LNCaP clone FGC (cell line): ENCODE measurements around the gene CFAP100.
A peak's percentile ranks its signal among the peaks of the same experiment; 100 is the strongest.

Experiments
- DNase-seq: peaks from one replicate; pipeline ENCODE4 v3.0.0-alpha.2; 2011; ENCODE audit warnings: low read depth
- H3K4me3 ChIP-seq: 2 replicates; pipeline ENCODE4 v1.5.1; 2011; ENCODE audit warnings: mild to moderate bottlenecking, low read depth, low read length, control low read depth
- TF ChIP-seq, protein P1 (sequence below): IDR thresholded peaks from 2 replicates; pipeline ENCODE4 v1.5.1; 2012; ENCODE audit warnings: mild to moderate bottlenecking; ENCODE audit not compliant: control insufficient read depth, insufficient read depth; ENCODE audit errors: extremely low read depth

Gene CFAP100

DNA sequence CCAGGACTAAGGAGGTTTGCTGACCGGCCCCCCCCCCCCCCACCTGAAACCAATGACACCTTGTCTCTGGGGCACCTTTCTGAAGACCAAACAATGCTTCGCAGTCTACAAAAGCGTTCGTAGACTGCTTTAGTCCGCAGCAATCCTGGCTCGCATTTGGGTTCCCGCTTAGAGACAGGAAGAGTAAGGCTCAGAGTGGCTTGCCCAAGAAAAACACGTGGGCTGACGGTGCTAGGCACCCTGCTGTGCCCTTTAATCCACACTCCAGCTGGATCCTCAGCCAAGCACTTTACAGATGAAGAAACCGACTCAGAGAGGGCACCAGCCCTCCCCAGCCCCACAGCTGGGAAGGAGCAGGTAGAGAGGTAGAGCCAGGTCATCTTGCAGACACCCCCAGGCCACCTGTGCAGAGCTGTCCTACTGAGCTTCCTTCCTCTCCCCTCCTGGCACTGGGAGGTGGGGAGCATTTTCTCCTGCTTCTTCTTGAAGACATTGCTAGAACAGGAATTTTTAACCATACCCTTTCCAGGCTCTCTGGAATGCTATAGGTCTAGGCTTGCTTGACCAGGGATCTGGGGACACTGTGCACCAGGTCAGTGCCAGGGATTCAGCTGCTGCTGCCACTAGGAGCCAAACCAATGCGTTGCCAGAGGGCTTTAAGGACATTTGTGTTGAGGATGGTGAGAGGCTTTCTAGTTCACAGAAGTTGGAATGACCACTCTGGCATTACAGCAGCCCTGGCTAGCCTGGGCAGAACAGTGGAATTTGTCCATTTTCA lies 36.5 kb upstream of the CFAP100 start:
- TF ChIP-seq, protein P1, sequence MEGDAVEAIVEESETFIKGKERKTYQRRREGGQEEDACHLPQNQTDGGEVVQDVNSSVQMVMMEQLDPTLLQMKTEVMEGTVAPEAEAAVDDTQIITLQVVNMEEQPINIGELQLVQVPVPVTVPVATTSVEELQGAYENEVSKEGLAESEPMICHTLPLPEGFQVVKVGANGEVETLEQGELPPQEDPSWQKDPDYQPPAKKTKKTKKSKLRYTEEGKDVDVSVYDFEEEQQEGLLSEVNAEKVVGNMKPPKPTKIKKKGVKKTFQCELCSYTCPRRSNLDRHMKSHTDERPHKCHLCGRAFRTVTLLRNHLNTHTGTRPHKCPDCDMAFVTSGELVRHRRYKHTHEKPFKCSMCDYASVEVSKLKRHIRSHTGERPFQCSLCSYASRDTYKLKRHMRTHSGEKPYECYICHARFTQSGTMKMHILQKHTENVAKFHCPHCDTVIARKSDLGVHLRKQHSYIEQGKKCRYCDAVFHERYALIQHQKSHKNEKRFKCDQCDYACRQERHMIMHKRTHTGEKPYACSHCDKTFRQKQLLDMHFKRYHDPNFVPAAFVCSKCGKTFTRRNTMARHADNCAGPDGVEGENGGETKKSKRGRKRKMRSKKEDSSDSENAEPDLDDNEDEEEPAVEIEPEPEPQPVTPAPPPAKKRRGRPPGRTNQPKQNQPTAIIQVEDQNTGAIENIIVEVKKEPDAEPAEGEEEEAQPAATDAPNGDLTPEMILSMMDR = no peak

DNA sequence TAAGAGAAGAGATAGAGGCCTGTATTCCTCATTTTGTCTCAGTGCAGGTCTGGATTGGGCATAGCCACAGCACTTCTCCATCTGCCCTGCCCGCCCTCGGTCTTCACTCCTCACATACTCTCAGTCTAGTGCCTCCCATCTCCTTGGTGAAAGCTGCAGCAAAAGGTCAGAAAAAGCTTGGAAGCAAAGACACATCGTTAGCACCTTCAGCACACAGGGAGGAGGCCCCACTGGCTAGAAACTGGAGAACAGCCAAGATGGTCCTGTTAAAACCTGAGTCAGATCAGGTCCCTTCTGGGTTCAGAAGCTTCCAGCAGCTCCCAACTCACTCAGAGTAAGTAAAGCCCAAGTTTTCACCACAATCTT lies 35.9 kb upstream of the CFAP100 start:
- no peak overlapping the region for H3K4me3 ChIP-seq
- TF ChIP-seq, protein P1 = no peak

More for the DNA sequence above, 36.5 kb upstream of the CFAP100 start:
- peak overlapping the region; percentile 73 for H3K4me3 ChIP-seq
- DNase-seq = peak; percentile 31

DNA sequence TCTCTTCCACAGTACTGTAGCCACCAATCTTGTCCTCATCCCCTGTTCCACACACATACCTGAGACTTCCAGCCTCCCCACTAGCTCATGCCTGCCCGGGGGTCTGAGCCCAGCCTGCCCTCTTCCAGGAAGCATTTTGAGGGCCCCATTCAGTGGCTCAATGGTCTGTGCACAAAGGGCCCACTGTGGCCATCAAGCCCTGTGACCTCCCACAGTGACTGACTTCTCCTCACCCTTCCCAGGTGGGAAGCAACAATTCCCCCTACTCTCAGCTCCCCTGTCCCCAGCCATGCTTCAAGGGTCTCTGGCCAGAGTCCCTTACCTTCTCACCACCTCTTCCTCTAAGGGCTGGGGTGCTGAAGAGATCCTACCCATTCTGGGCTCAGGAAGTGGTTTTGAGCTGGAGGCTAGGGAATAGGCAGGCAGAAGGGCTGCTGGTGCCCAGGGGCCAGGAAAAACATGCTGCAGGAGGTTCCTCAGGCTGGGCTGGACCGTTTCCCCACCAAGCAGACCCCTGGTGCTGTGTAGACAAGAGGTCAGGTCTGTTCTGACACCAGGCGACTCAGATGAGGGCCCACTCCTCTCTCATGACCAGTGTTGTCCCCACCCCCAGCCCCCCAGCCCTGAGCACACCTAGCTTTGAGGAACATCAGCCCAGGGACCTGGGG lies 34.5 kb upstream of the CFAP100 start:
- no peak for DNase-seq
- TF ChIP-seq, protein P1 = no peak

More for the DNA sequence above, 35.9 kb upstream of the CFAP100 start:
- DNase-seq = no peak

DNA sequence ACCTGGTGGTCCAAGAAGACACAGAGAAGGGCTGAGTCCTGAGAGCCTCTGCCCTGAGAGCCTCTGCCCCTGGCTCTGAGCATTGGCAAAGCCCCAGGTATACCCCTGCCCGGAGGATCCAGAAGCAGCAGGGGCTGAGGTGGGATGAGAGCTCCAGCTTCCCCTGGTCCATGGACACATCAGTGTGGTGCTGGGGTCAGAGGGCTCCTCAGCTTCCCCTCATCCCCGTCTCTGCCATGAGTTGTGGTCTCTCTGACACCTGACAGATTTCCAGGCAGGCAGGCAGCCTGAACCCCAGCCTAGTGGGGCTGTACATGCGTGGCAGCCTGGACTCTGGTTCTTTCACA lies 34.0 kb upstream of the CFAP100 start:
- no peak overlapping the region for H3K4me3 ChIP-seq
- no peak for DNase-seq
- TF ChIP-seq, protein P1 = no peak

More for the DNA sequence above, 34.5 kb upstream of the CFAP100 start:
- no peak overlapping the region for H3K4me3 ChIP-seq

DNA sequence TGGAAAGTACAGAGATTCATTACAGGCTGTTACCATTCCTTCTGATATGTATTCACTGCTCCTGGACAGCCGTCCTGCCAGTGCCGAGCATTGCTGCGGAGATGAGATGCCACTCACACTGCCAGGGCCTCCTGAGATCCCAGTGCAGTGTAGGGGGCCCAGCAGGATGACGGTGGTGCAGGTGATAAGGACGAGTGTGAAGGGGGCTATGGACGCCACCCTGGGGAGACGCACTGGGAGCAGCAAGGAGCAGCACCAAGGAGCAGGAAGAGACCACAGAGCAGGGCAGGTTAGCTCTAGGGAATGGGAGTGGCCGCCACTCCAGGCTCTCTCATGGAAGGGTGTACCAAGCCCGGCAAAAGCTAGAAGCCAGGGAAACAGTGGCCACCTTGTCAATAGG lies 33.5 kb upstream of the CFAP100 start:
- DNase-seq = no peak
- H3K4me3 ChIP-seq = no peak overlapping the region
- TF ChIP-seq, protein P1 = no peak

DNA sequence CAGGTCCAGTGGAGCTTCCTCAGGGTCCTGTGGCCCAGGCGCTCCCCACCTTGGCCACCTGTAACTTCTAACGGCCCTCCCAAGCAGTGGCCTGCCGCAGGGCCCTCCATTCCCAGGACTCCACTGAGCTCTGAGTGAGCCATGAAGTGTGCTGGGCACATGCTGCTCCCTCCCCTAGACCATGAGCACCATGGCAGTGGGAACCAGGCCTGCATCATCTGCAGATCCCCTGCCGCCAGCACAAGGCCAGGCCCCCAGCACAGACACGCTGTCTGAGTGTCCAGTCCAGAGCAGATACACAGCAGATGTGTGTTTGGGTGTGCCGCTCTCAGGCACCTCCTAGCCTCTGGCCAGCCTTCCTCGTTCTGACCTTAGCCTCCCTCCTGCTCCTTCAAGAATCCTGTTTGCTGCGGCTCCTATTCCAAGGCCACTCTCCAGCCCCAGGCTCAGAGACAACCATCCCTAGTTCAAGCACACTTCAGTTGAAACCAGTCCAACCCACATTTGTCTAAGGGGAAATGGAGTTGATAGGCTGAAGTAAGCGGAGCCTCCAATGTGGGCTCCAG lies 30.5 kb upstream of the CFAP100 start:
- TF ChIP-seq, protein P1 = no peak
- DNase-seq = no peak
- H3K4me3 ChIP-seq = no peak overlapping the region
